HepG2 (cell line): ENCODE measurements around the gene AKTIP.

Source experiments
- ATF1 ChIP-seq: IDR thresholded peaks from 2 replicates; pipeline ENCODE4 v1.6.1; 2016; ENCODE audit warnings: mild to moderate bottlenecking, control low read depth
- HDAC6 ChIP-seq: fragments of 200-600 bp; sonication (generic); IDR thresholded peaks from 2 replicates; pipeline ENCODE4 v1.7.0; 2017; ENCODE audit warnings: mild to moderate bottlenecking, antibody characterized with exemption, low read length, low read depth
- MAZ ChIP-seq, 2 experiments: sonication (generic) in 1 of 2; formaldehyde crosslinking in 1 of 2; IDR thresholded peaks; 2 replicates each; pipeline versions ENCODE4 v1.5.0 to v1.6.1; 2012 to 2020; ENCODE audit warnings: low read depth in 2 of 2, mild to moderate bottlenecking in 2 of 2, borderline replicate concordance in 1 of 2, improper control_type of control experiment in 1 of 2, low read length in 1 of 2, missing genetic modification reagents in 1 of 2, moderate library complexity in 1 of 2
- NRL ChIP-seq: sonication (generic); formaldehyde crosslinking; IDR thresholded peaks from 2 replicates; pipeline ENCODE4 v1.5.0; 2020; ENCODE audit warnings: missing genetic modification reagents, mild to moderate bottlenecking, moderate library complexity, borderline replicate concordance
- PRDM4 ChIP-seq: sonication (generic); formaldehyde crosslinking; IDR thresholded peaks from 2 replicates; pipeline ENCODE4 v1.9.0; 2021; ENCODE audit warnings: missing genetic modification reagents, borderline replicate concordance
- RBAK ChIP-seq: sonication (generic); formaldehyde crosslinking; IDR thresholded peaks from 2 replicates; pipeline ENCODE4 v1.5.1; 2020; ENCODE audit warnings: mild to moderate bottlenecking, missing genetic modification reagents
- RNF2 ChIP-seq: fragments of 450-650 bp; conservative IDR thresholded peaks from 2 replicates; pipeline ENCODE4 v1.6.1; 2016; ENCODE audit warnings: low read depth
- TRAFD1 ChIP-seq: sonication (generic); formaldehyde crosslinking; IDR thresholded peaks from 2 replicates; pipeline ENCODE4 v1.5.1; 2020; ENCODE audit warnings: missing genetic modification reagents, mild to moderate bottlenecking, borderline replicate concordance
- ZNF687 ChIP-seq: sonication (generic); formaldehyde crosslinking; IDR thresholded peaks from 2 replicates; pipeline ENCODE4 v1.5.1; 2020; ENCODE audit warnings: mild to moderate bottlenecking, missing genetic modification reagents, moderate library complexity

GRCh38 chr16:53476867-53477266 lies 26.1 kb downstream of the AKTIP start:
- TF ChIP-seq NRL (CRISPR knock-in tag) = no peak
- TF ChIP-seq ATF1 (CRISPR knock-in tag) = no peak
- no peak for TF ChIP-seq RBAK (CRISPR knock-in tag)
- TF ChIP-seq RNF2 = no peak
- no peak for TF ChIP-seq TRAFD1
- no peak for TF ChIP-seq MAZ (IDR thresholded peaks at IDR 0.05; ENCODE audit: borderline replicate concordance, low read depth, low read length)
- TF ChIP-seq MAZ (CRISPR knock-in tag; IDR thresholded peaks at IDR 0.05; ENCODE audit: low read depth) = no peak
- no peak for TF ChIP-seq ZNF687 (CRISPR knock-in tag)
- TF ChIP-seq PRDM4 = no peak
- TF ChIP-seq HDAC6 = no peak
